ENCODE results near the gene YTHDF1. TPM values are rescaled to one million over a fixed set of nuclear protein-coding genes. Genes with fewer than 3 reads are reported as not detected.

Gene YTHDF1
- total RNA-seq, 1 experiment from 2014 or later: 93.4 TPM

DNA sequence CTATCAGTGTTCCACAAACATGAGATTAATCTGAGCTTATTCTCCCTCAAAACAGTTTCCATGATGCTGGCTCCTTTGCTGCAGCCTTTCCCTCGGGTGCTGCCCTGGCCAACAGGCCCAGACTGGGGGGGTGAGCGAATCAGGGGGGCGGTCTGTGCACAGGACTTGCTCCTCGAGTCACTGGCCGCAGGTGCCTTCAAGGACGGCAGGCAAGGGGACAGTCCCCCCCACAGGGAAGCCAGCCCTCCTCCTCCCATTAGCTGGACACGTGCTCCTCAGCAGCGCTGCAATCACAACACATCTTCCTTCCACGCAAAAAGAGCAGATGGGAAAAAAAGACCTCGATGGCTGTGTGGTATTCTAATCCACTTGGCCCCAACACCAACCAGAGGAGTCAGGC lies 10.0 kb downstream of the YTHDF1 start:
- TF ChIP-seq, protein P1, sequence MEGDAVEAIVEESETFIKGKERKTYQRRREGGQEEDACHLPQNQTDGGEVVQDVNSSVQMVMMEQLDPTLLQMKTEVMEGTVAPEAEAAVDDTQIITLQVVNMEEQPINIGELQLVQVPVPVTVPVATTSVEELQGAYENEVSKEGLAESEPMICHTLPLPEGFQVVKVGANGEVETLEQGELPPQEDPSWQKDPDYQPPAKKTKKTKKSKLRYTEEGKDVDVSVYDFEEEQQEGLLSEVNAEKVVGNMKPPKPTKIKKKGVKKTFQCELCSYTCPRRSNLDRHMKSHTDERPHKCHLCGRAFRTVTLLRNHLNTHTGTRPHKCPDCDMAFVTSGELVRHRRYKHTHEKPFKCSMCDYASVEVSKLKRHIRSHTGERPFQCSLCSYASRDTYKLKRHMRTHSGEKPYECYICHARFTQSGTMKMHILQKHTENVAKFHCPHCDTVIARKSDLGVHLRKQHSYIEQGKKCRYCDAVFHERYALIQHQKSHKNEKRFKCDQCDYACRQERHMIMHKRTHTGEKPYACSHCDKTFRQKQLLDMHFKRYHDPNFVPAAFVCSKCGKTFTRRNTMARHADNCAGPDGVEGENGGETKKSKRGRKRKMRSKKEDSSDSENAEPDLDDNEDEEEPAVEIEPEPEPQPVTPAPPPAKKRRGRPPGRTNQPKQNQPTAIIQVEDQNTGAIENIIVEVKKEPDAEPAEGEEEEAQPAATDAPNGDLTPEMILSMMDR (IDR thresholded peaks at IDR 0.05; ENCODE audit: unreplicated experiment): no peak
- DNase-seq: no peak

GRCh38 chr20:63204362-63204761 lies 11.6 kb downstream of the YTHDF1 start:
- no peaks in the 10 kb centered on the region for H3K9me3 Mint-ChIP-seq (ENCODE audit: low read depth, unreplicated experiment)
- peaks cover 20% of the 10 kb centered on the region for H3K4me1 Mint-ChIP-seq (ENCODE audit: low read depth, unreplicated experiment)
- intact Hi-C loops (cut with micrococcal nuclease; ENCODE audit: unreplicated experiment): no loop called here
- no peak overlapping the region for H3K27ac Mint-ChIP-seq (ENCODE audit: unreplicated experiment)
- no peaks in the 10 kb centered on the region for H3K27me3 Mint-ChIP-seq (ENCODE audit: unreplicated experiment)
- no peak for DNase-seq
- TF ChIP-seq, protein P1 (IDR thresholded peaks at IDR 0.05; ENCODE audit: unreplicated experiment): no peak
- peaks cover 71% of the 10 kb centered on the region for H3K36me3 Mint-ChIP-seq (ENCODE audit: insufficient read depth, unreplicated experiment)
- CTCF ChIA-PET: no interaction called here
- H3K4me3 Mint-ChIP-seq (ENCODE audit: low read depth, unreplicated experiment): no peak overlapping the region
- no TSS peak for BruUV-seq (replicated peaks)

More for the DNA sequence above, 10.0 kb downstream of the YTHDF1 start:
- H3K4me1 Mint-ChIP-seq (ENCODE audit: low read depth, unreplicated experiment): peaks cover 20% of the 10 kb centered on the region
- H3K9me3 Mint-ChIP-seq (ENCODE audit: low read depth, unreplicated experiment): no peaks in the 10 kb centered on the region
- no peak overlapping the region for H3K27ac Mint-ChIP-seq (ENCODE audit: unreplicated experiment)
- no peaks in the 10 kb centered on the region for H3K27me3 Mint-ChIP-seq (ENCODE audit: unreplicated experiment)
- H3K36me3 Mint-ChIP-seq (ENCODE audit: insufficient read depth, unreplicated experiment): peaks cover 74% of the 10 kb centered on the region
- CTCF ChIA-PET: interaction anchor here (1.3 to 1.6 kb wide), 2 partner anchors 9 to 13 kb away, joined by 5 to 6 read pairs; no protein-coding TSS in a partner anchor
- no peak overlapping the region for H3K4me3 Mint-ChIP-seq (ENCODE audit: low read depth, unreplicated experiment)
- no TSS peak for BruUV-seq (replicated peaks)
- intact Hi-C loops (cut with micrococcal nuclease; ENCODE audit: unreplicated experiment): no loop called here

- Mint-ChIP-seq H3K36me3 (ENCODE audit: insufficient read depth, unreplicated experiment) (peaks cover 83% of the 10 kb centered on the region), H3K9me3 (ENCODE audit: low read depth, unreplicated experiment) (no peaks in the 10 kb centered on the region), H3K4me1 (ENCODE audit: low read depth, unreplicated experiment) (peaks cover 22% of the 10 kb centered on the region), H3K27me3 (ENCODE audit: unreplicated experiment) (no peaks in the 10 kb centered on the region), H3K27ac (ENCODE audit: unreplicated experiment) (no peak overlapping the region), H3K4me3 (ENCODE audit: low read depth, unreplicated experiment) (no peak overlapping the region)
- TF ChIP-seq, protein P1 (IDR thresholded peaks at IDR 0.05; ENCODE audit: unreplicated experiment): no peak
- intact Hi-C loops (cut with micrococcal nuclease; ENCODE audit: unreplicated experiment): no loop called here
- no TSS peak for BruUV-seq (replicated peaks)
- no peak for DNase-seq
- CTCF ChIA-PET: no interaction called here
These were observed 13.0 kb downstream of the YTHDF1 start for GRCh38 chr20:63202811-63203526.

GRCh38 chr20:63202021-63202420 lies 13.9 kb downstream of the YTHDF1 start:
- no peak for DNase-seq
- intact Hi-C loops (cut with micrococcal nuclease; ENCODE audit: unreplicated experiment): no loop called here
- Mint-ChIP-seq H3K27ac (ENCODE audit: unreplicated experiment) (no peak overlapping the region), H3K27me3 (ENCODE audit: unreplicated experiment) (no peaks in the 10 kb centered on the region), H3K4me3 (ENCODE audit: low read depth, unreplicated experiment) (no peak overlapping the region), H3K4me1 (ENCODE audit: low read depth, unreplicated experiment) (peaks cover 31% of the 10 kb centered on the region), H3K9me3 (ENCODE audit: low read depth, unreplicated experiment) (no peaks in the 10 kb centered on the region), H3K36me3 (ENCODE audit: insufficient read depth, unreplicated experiment) (peaks cover 83% of the 10 kb centered on the region)
- no TSS peak for BruUV-seq (replicated peaks)
- CTCF ChIA-PET: no interaction called here
- TF ChIP-seq, protein P1 (IDR thresholded peaks at IDR 0.05; ENCODE audit: unreplicated experiment): no peak
